Activated naive CD8-positive, alpha-beta T cell treated with anti-CD3 and anti-CD28 coated beads, Interleukin-2, amount 50 U/mL, for 24 hours (primary cell): ENCODE data around the gene FBRSL1.

Experiments used
- ATAC-seq: fragments of 150-1000 bp; cut with Tn5 transposase; one replicate; pipeline ENCODE4 v1.10.0; 2021
- DNase-seq: peaks from one replicate; pipeline ENCODE4 v3.0.0; 2021
- H3K27ac Mint-ChIP-seq: one replicate; pipeline ENCODE4 v1.8.0; 2021; ENCODE audit warnings: mild to moderate bottlenecking, mixed read lengths
- H3K27me3 Mint-ChIP-seq: one replicate; pipeline ENCODE4 v1.8.0; 2021; ENCODE audit warnings: mixed read lengths
- H3K36me3 Mint-ChIP-seq: one replicate; pipeline ENCODE4 v1.8.0; 2021; ENCODE audit warnings: low read depth, mixed read lengths
- H3K4me1 Mint-ChIP-seq: one replicate; pipeline ENCODE4 v1.8.0; 2021; ENCODE audit warnings: mixed read lengths
- H3K4me3 Mint-ChIP-seq: one replicate; pipeline ENCODE4 v1.8.0; 2021; ENCODE audit warnings: mild to moderate bottlenecking, moderate library complexity, mixed read lengths
- H3K9me3 Mint-ChIP-seq: one replicate; pipeline ENCODE4 v1.8.0; 2021; ENCODE audit warnings: mixed read lengths

The FBRSL1 gene

GRCh38 chr12:132555686-132556085 lies 65.7 kb downstream of the FBRSL1 start:
- no peak overlapping the region for H3K27ac Mint-ChIP-seq
- DNase-seq, result no peak
- peaks cover 5% of the 10 kb centered on the region for H3K36me3 Mint-ChIP-seq
- ATAC-seq, result no peak
- H3K27me3 Mint-ChIP-seq, result peaks cover 11% of the 10 kb centered on the region
- no peaks in the 10 kb centered on the region for H3K9me3 Mint-ChIP-seq
- H3K4me1 Mint-ChIP-seq, result peaks cover 13% of the 10 kb centered on the region
- H3K4me3 Mint-ChIP-seq, result no peak overlapping the region

- Mint-ChIP-seq H3K27me3 (peaks cover 11% of the 10 kb centered on the region), H3K36me3 (peaks cover 5% of the 10 kb centered on the region), H3K4me3 (no peak overlapping the region), H3K9me3 (no peaks in the 10 kb centered on the region), H3K27ac (no peak overlapping the region), H3K4me1 (peaks cover 14% of the 10 kb centered on the region)
- DNase-seq (no peak), ATAC-seq (no peak)
Observed at GRCh38 chr12:132556216-132556615, 66.3 kb downstream of the FBRSL1 start.

- H3K4me3 Mint-ChIP-seq, result no peak overlapping the region
- peaks cover 11% of the 10 kb centered on the region for H3K27me3 Mint-ChIP-seq
- H3K27ac Mint-ChIP-seq, result no peak overlapping the region
- H3K9me3 Mint-ChIP-seq, result no peaks in the 10 kb centered on the region
- ATAC-seq, result no peak
- peaks cover 14% of the 10 kb centered on the region for H3K4me1 Mint-ChIP-seq
- no peak for DNase-seq
- H3K36me3 Mint-ChIP-seq, result peaks cover 5% of the 10 kb centered on the region
Observed at GRCh38 chr12:132556801-132557200, 66.8 kb downstream of the FBRSL1 start.

- Mint-ChIP-seq H3K27ac (no peak overlapping the region), H3K4me3 (no peak overlapping the region), H3K27me3 (peaks cover 11% of the 10 kb centered on the region), H3K4me1 (peaks cover 15% of the 10 kb centered on the region), H3K36me3 (peaks cover 5% of the 10 kb centered on the region), H3K9me3 (no peaks in the 10 kb centered on the region)
- ATAC-seq (no peak), DNase-seq (no peak)
Observed at GRCh38 chr12:132557291-132558015, 67.5 kb downstream of the FBRSL1 start.

GRCh38 chr12:132558042-132558856 lies 68.3 kb downstream of the FBRSL1 start:
- peaks cover 15% of the 10 kb centered on the region for H3K4me1 Mint-ChIP-seq
- DNase-seq (peak; percentile 10), ATAC-seq (no peak)
- H3K36me3 Mint-ChIP-seq, result peaks cover 5% of the 10 kb centered on the region
- peaks cover 11% of the 10 kb centered on the region for H3K27me3 Mint-ChIP-seq
- H3K9me3 Mint-ChIP-seq, result no peaks in the 10 kb centered on the region
- peak overlapping the region; percentile 17 for H3K4me3 Mint-ChIP-seq
- no peak overlapping the region for H3K27ac Mint-ChIP-seq

GRCh38 chr12:132558861-132559623 lies 69.1 kb downstream of the FBRSL1 start:
- H3K4me1 Mint-ChIP-seq, result peaks cover 15% of the 10 kb centered on the region
- peak overlapping the region; percentile 53 for H3K4me3 Mint-ChIP-seq
- H3K36me3 Mint-ChIP-seq, result peaks cover 7% of the 10 kb centered on the region
- ATAC-seq (no peak), DNase-seq (peak; percentile 26)
- peaks cover 11% of the 10 kb centered on the region for H3K27me3 Mint-ChIP-seq
- no peaks in the 10 kb centered on the region for H3K9me3 Mint-ChIP-seq
- H3K27ac Mint-ChIP-seq, result no peak overlapping the region

- H3K9me3 Mint-ChIP-seq, result no peaks in the 10 kb centered on the region
- no peak overlapping the region for H3K27ac Mint-ChIP-seq
- DNase-seq, result peak; percentile 50
- H3K4me1 Mint-ChIP-seq, result peaks cover 15% of the 10 kb centered on the region
- peaks cover 4% of the 10 kb centered on the region for H3K36me3 Mint-ChIP-seq
- H3K4me3 Mint-ChIP-seq, result peak overlapping the region; percentile 53
- ATAC-seq, result peak; percentile 45
- peaks cover 11% of the 10 kb centered on the region for H3K27me3 Mint-ChIP-seq
Observed at GRCh38 chr12:132559652-132560363, 69.9 kb downstream of the FBRSL1 start.

GRCh38 chr12:132560364-132560613 lies 70.3 kb downstream of the FBRSL1 start:
- Mint-ChIP-seq H3K27me3 (peaks cover 11% of the 10 kb centered on the region), H3K4me1 (peaks cover 15% of the 10 kb centered on the region), H3K36me3 (peaks cover 2% of the 10 kb centered on the region), H3K4me3 (peak overlapping the region; percentile 36), H3K9me3 (no peaks in the 10 kb centered on the region), H3K27ac (no peak overlapping the region)
- ATAC-seq (peak; percentile 15), DNase-seq (peak; percentile 35)

GRCh38 chr12:132560614-132561426 lies 70.9 kb downstream of the FBRSL1 start:
- Mint-ChIP-seq H3K9me3 (no peaks in the 10 kb centered on the region), H3K36me3 (peaks cover 2% of the 10 kb centered on the region), H3K4me3 (peak overlapping the region; percentile 78), H3K27ac (no peak overlapping the region), H3K27me3 (peaks cover 11% of the 10 kb centered on the region), H3K4me1 (peaks cover 15% of the 10 kb centered on the region)
- ATAC-seq, result peak; percentile 65
- DNase-seq, result peak; percentile 84
